Measurements from ENCODE around the gene GNGT2. TPM values are rescaled to one million over a fixed set of nuclear protein-coding genes. Genes with fewer than 3 reads are reported as not detected.

The GNGT2 gene
- total RNA-seq, 4 donors from 2014 or later = 0.97 to 2.2 (median 2.1) TPM; not detected in 1

DNA sequence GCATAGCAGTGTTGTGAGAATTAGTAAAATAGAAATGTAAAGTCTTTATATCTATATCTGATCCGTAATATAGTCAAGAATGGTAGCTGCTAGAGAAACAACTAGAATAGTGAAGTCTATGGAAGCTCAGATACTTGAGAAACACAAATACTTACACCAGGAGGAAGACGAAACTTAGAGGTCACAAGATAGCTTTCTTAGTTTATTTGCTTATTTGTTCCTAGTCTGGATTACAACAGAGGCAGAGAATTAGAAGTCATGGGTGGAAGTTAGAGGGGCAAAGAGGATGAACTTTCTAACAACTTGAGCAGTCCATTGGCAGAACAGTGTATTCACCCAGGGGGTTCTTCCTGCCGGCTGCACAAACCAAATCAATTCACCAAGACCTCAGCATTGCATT lies 13.9 kb downstream of the GNGT2 start:
- WGBS = 79% methylated on average over 3 of the region's 3 CpGs
- Histone ChIP-seq H3K27ac (replicated peaks in 1 of 4) (no peak overlapping the region), H3K4me1 (peaks cover 0 to 15% (median 13%) of the 10 kb centered on the region in 4 donors), H3K36me3 (no peaks in the 10 kb centered on the region), H3K9me3 (no peaks in the 10 kb centered on the region), H3K27me3 (no peaks in the 10 kb centered on the region), H3K4me3 (no peak overlapping the region)
- no peak for DNase-seq (ENCODE audit: extremely low spot score)
- intact Hi-C loops (cut with DNase I) = no loop called here
- TF ChIP-seq EP300 (IDR thresholded peaks at IDR 0.05) (no peak), POLR2AphosphoS5 (IDR thresholded peaks at IDR 0.05) (no peak), POLR2A (IDR thresholded peaks at IDR 0.05; ENCODE audit: low read depth) (no peak)
- TF ChIP-seq, protein P1, sequence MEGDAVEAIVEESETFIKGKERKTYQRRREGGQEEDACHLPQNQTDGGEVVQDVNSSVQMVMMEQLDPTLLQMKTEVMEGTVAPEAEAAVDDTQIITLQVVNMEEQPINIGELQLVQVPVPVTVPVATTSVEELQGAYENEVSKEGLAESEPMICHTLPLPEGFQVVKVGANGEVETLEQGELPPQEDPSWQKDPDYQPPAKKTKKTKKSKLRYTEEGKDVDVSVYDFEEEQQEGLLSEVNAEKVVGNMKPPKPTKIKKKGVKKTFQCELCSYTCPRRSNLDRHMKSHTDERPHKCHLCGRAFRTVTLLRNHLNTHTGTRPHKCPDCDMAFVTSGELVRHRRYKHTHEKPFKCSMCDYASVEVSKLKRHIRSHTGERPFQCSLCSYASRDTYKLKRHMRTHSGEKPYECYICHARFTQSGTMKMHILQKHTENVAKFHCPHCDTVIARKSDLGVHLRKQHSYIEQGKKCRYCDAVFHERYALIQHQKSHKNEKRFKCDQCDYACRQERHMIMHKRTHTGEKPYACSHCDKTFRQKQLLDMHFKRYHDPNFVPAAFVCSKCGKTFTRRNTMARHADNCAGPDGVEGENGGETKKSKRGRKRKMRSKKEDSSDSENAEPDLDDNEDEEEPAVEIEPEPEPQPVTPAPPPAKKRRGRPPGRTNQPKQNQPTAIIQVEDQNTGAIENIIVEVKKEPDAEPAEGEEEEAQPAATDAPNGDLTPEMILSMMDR (IDR thresholded peaks at IDR 0.05) = no peak

- intact Hi-C loops (cut with DNase I) = no loop called here
- no peak overlapping the region for H3K27ac ChIP-seq (replicated peaks in 1 of 4)
- peaks cover 0 to 17% (median 13%) of the 10 kb centered on the region in 4 donors for H3K4me1 ChIP-seq
- H3K36me3 ChIP-seq = no peaks in the 10 kb centered on the region
- H3K4me3 ChIP-seq = no peak overlapping the region
- no peaks in the 10 kb centered on the region for H3K9me3 ChIP-seq
- TF ChIP-seq EP300 (IDR thresholded peaks at IDR 0.05) (no peak), POLR2AphosphoS5 (IDR thresholded peaks at IDR 0.05) (no peak)
- TF ChIP-seq, protein P1 (IDR thresholded peaks at IDR 0.05) = no peak
- WGBS = 84% methylated on average over 4 of the region's 4 CpGs
- H3K27me3 ChIP-seq = no peaks in the 10 kb centered on the region
- no peak for DNase-seq (ENCODE audit: extremely low spot score)
Observed at GRCh38 chr17:49195751-49196150, 14.6 kb downstream of the GNGT2 start.

GRCh38 chr17:49194297-49194607 lies 16.1 kb downstream of the GNGT2 start:
- H3K4me3 ChIP-seq = no peak overlapping the region
- H3K36me3 ChIP-seq = no peaks in the 10 kb centered on the region
- 60% methylated on average over 3 of the region's 3 CpGs for WGBS
- peaks cover 0 to 17% (median 13%) of the 10 kb centered on the region in 4 donors for H3K4me1 ChIP-seq
- intact Hi-C loops (cut with DNase I) = no loop called here
- no peaks in the 10 kb centered on the region for H3K27me3 ChIP-seq
- H3K9me3 ChIP-seq = no peaks in the 10 kb centered on the region
- TF ChIP-seq EP300 (IDR thresholded peaks at IDR 0.05) (no peak), POLR2A (IDR thresholded peaks at IDR 0.05; ENCODE audit: low read depth) (no peak), POLR2AphosphoS5 (IDR thresholded peaks at IDR 0.05) (no peak)
- TF ChIP-seq, protein P1 (IDR thresholded peaks at IDR 0.05) = no peak
- DNase-seq (ENCODE audit: extremely low spot score) = no peak
- H3K27ac ChIP-seq (replicated peaks in 1 of 4) = peak overlapping the region; percentile 91 to 99 (median 96)

GRCh38 chr17:49193513-49194296 lies 16.7 kb downstream of the GNGT2 start:
- no peak for DNase-seq (ENCODE audit: extremely low spot score)
- no peaks in the 10 kb centered on the region for H3K9me3 ChIP-seq
- peak overlapping the region; percentile 71 to 96 (median 82) for H3K4me3 ChIP-seq
- 6% methylated on average over 21 of the region's 21 CpGs for WGBS
- H3K36me3 ChIP-seq = no peaks in the 10 kb centered on the region
- H3K27ac ChIP-seq (replicated peaks in 1 of 4) = peak overlapping the region; percentile 91 to 99 (median 96)
- peaks cover 0 to 17% (median 13%) of the 10 kb centered on the region in 4 donors for H3K4me1 ChIP-seq
- TF ChIP-seq EP300 (IDR thresholded peaks at IDR 0.05) = no peak
- TF ChIP-seq POLR2AphosphoS5 (IDR thresholded peaks at IDR 0.05) = peak; percentile 42 to 53
- H3K27me3 ChIP-seq = no peaks in the 10 kb centered on the region
- intact Hi-C loops (cut with DNase I) = loop anchor here (2.0 kb wide), 1 partner anchor 37 kb away; the partner anchor contains the start of gene PHOSPHO1

DNA sequence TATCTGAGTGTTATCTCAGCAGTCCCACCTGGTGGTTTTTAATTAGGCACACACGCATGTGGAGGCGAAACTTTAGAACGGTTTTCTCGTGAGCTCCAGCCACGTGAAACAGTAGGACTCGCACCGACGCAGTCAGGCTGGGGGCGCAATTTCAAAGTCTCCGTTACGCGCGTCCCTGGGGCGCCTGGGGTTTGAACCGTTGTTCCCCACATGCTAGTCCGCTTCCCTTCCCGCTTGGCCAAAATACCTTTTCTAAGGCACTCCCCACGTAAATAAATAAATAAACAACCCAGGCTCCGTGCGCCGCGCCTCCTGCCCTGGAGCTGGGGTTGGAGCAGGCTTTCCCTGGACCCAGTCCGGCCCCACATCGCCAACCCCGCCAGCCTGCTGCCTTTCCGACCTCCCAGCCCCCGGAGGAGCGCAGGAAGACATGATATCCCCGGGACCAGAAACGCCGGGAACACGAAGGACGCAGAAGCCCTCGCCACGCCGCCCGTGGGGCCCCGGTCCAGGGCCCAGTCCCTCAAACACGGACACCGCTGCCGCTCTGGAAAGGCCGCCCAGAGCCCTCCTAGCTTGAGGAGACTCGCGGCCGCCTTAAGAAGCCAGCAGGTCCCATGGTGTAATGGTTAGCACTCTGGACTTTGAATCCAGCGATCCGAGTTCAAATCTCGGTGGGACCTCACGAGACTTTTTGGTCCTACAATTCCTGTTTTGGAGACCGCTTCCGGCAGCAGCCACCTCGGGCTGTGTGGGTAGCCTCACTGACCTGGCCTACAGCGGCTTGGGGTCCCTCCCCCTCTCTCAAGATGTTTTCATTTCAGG lies 18.2 kb downstream of the GNGT2 start:
- H3K4me3 ChIP-seq = peak overlapping the region; percentile 71 to 96 (median 82)
- H3K27me3 ChIP-seq = no peaks in the 10 kb centered on the region
- intact Hi-C loops (cut with DNase I) = loop anchor here (2.0 kb wide), 1 partner anchor 39 kb away; the partner anchor contains the start of gene PHOSPHO1
- H3K36me3 ChIP-seq = no peaks in the 10 kb centered on the region
- peaks cover 0 to 17% (median 13%) of the 10 kb centered on the region in 4 donors for H3K4me1 ChIP-seq
- WGBS = under 1% methylated on average over 28 of the region's 53 CpGs
- TF ChIP-seq POLR2A (IDR thresholded peaks at IDR 0.05; ENCODE audit: low read depth) (peak; percentile 8), EP300 (IDR thresholded peaks at IDR 0.05) (no peak), POLR2AphosphoS5 (IDR thresholded peaks at IDR 0.05) (peak; percentile 43 to 57)
- TF ChIP-seq, protein P1 (IDR thresholded peaks at IDR 0.05) = peak; percentile 26 to 41 (median 29)
- H3K9me3 ChIP-seq = no peaks in the 10 kb centered on the region
- peak overlapping the region; percentile 91 to 99 (median 96) for H3K27ac ChIP-seq (replicated peaks in 1 of 4)
- DNase-seq (ENCODE audit: extremely low spot score) = peak; percentile 99
